Panc1 (cell line): ENCODE results near the gene HCST.

ENCODE experiments used
- TCF7L2 ChIP-seq: IDR thresholded peaks from 2 replicates; pipeline ENCODE4 v1.6.1; 2011; ENCODE audit warnings: mild to moderate bottlenecking, low read depth, low read length, inconsistent platforms
- TF ChIP-seq, protein P1 (sequence below): fragments of 450-650 bp; IDR thresholded peaks from 2 replicates; pipeline ENCODE4 v1.5.1; 2017; ENCODE audit warnings: mild to moderate bottlenecking

DNA sequence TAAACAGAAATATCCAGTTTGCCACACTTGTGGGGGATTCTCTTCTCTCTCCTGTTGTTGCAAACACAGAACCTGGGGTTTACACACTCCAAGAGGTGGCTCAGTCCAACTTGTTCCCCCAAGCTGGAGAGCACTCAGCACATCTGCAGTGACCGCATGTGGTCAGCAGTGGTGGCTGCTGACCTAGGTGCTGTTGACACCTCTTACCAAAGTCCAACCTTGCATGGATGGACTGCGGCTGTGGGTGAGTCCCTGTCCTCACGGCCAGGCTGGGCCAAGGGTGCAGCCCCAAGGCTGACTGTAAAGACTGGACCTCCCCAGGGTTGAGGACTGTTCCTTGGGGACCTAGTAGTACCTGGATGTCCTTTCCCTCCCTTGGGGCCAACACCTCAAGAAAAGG lies 39.9 kb downstream of the HCST start:
- TF ChIP-seq, protein P1, sequence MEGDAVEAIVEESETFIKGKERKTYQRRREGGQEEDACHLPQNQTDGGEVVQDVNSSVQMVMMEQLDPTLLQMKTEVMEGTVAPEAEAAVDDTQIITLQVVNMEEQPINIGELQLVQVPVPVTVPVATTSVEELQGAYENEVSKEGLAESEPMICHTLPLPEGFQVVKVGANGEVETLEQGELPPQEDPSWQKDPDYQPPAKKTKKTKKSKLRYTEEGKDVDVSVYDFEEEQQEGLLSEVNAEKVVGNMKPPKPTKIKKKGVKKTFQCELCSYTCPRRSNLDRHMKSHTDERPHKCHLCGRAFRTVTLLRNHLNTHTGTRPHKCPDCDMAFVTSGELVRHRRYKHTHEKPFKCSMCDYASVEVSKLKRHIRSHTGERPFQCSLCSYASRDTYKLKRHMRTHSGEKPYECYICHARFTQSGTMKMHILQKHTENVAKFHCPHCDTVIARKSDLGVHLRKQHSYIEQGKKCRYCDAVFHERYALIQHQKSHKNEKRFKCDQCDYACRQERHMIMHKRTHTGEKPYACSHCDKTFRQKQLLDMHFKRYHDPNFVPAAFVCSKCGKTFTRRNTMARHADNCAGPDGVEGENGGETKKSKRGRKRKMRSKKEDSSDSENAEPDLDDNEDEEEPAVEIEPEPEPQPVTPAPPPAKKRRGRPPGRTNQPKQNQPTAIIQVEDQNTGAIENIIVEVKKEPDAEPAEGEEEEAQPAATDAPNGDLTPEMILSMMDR = no peak
- no peak for TF ChIP-seq TCF7L2
